A549 (cell line): ENCODE results near the gene TNNT2.

Experiments
- CTCF ChIP-seq: fragments of >200 bp; sonication (Bioruptor Twin); formaldehyde crosslinking; IDR thresholded peaks from 3 replicates; pipeline ENCODE4 v1.5.1; 2016
- HOXB5 ChIP-seq: fragments of 250-450 bp; sonication (Bioruptor Pico); IDR thresholded peaks from 2 replicates; pipeline ENCODE4 v1.5.0; 2020; ENCODE audit warnings: mild to moderate bottlenecking, moderate library complexity
- POLR2A ChIP-seq: IDR thresholded peaks from 2 replicates; pipeline ENCODE4 v1.6.1; 2012; ENCODE audit warnings: mild to moderate bottlenecking, low read length
- ZFP36 ChIP-seq: fragments of 450-650 bp; IDR thresholded peaks from 2 replicates; pipeline ENCODE4 v1.6.1; 2014; ENCODE audit warnings: borderline replicate concordance; ENCODE audit not compliant: partially characterized antibody

- TF ChIP-seq CTCF (no peak), POLR2A (no peak), ZFP36 (no peak), HOXB5 (CRISPR knock-in tag) (no peak)
Observed at GRCh38 chr1:201424146-201424545, 46.7 kb upstream of the TNNT2 start.
